Measurements from ENCODE around the gene MCM6. TPM values are rescaled to one million over a fixed set of nuclear protein-coding genes. Genes with fewer than 3 reads are reported as not detected.

The MCM6 gene
- total RNA-seq, 1 experiment from 2014 or later: 113 TPM

DNA sequence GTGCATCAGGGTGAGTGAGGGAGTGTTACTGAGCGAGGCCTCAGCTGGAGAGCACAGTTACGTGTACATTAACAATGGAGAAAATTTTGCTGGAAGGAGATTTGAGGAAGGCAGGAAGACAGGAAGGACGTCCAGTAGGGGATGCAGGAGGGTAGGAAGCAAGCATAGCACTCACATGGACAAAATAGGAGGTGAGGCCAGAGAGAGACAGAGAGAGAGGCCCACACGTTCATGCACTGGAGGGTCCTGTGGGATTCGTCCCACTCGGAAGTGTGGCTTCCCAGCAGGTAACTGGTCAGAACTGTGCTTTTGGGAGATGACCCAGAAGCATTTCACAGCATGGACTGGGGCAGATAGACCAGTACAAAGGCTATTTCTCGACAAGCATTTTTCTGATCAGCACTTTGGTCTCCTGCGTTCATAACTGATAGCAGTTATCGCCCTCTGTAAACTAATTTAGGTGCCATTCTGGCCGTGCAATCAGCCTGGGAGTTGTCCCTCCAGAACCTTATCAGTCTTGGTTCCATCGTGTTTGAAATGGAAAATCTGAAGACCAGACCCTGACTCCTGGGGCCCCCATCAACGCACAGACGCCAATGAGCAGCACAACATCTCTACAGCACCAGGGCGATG is 44.9 kb downstream of the MCM6 start:
- no peak overlapping the region for H2AK5ac ChIP-seq (ENCODE audit: insufficient read length, low read length)
- no peak overlapping the region for H3K56ac ChIP-seq (ENCODE audit: insufficient read length, low read depth, low read length)
- no peaks in the 10 kb centered on the region for H3K79me2 ChIP-seq (ENCODE audit: insufficient read depth, low read length)
- Mint-ChIP-seq H3K27me3 (ENCODE audit: low read depth) (no peaks in the 10 kb centered on the region; the same call in 1 of the 2 replicates), H3K9me3 (no peaks in the 10 kb centered on the region), H3K4me1 (no peaks in the 10 kb centered on the region), H3K4me3 (no peak overlapping the region), H3K27ac (peak overlapping the region in 1 of 3 experiments; percentile 2; a peak in 1 of 7 replicates), H3K36me3 (ENCODE audit: insufficient read depth in 1 of 3, low read depth in 3 of 3) (no peaks in the 10 kb centered on the region)
- H2BK5ac ChIP-seq (ENCODE audit: insufficient read length, low read length): no peak overlapping the region
- H2BK15ac ChIP-seq (ENCODE audit: low read depth, low read length): no peak overlapping the region
- no peak overlapping the region for H4K8ac ChIP-seq (replicated peaks; ENCODE audit: insufficient read length, low read depth, low read length)
- no CpG with 5 or more reads among the region's 14 CpGs for WGBS (ENCODE audit: extremely low coverage, insufficient read length, low lambda C conversion rate)
- H3K18ac ChIP-seq (ENCODE audit: insufficient read length, low read depth, low read length): no peak overlapping the region
- DNase-seq: no peak
- H2BK12ac ChIP-seq (ENCODE audit: insufficient read length, low read depth, low read length): no peak overlapping the region
- no peak overlapping the region for H3T11ph ChIP-seq (ENCODE audit: low read length)
- H4K20me1 ChIP-seq (ENCODE audit: control insufficient read depth, insufficient read depth, insufficient read length): no peaks in the 10 kb centered on the region
- H3K23ac ChIP-seq (ENCODE audit: insufficient read length, low read depth, low read length): no peak overlapping the region
- H3K9ac ChIP-seq (ENCODE audit: extremely low read depth, insufficient read length, low read length): no peak overlapping the region
- H3K27me3 ChIP-seq (ENCODE audit: insufficient read depth, low read length): no peaks in the 10 kb centered on the region
- no peak overlapping the region for H3K14ac ChIP-seq (ENCODE audit: insufficient read depth, low read length)
- H3K9me3 ChIP-seq (ENCODE audit: control insufficient read depth, low read depth, low read length): no peaks in the 10 kb centered on the region
- H4K5ac ChIP-seq (ENCODE audit: insufficient read length, low read depth, low read length): no peak overlapping the region
- no peaks in the 10 kb centered on the region for H3K4me1 ChIP-seq (ENCODE audit: insufficient read depth, low read length)
- no peak overlapping the region for H3K4ac ChIP-seq (ENCODE audit: low read depth, low read length)
- no peak overlapping the region for H3K4me2 ChIP-seq (ENCODE audit: insufficient read depth, insufficient read length, low read length)
- no peaks in the 10 kb centered on the region for H3K23me2 ChIP-seq (ENCODE audit: insufficient read length, low read depth, low read length, poor library complexity, severe bottlenecking)
- H2BK20ac ChIP-seq (ENCODE audit: low read depth, low read length, poor library complexity, severe bottlenecking): no peak overlapping the region
- TF ChIP-seq, protein P1, sequence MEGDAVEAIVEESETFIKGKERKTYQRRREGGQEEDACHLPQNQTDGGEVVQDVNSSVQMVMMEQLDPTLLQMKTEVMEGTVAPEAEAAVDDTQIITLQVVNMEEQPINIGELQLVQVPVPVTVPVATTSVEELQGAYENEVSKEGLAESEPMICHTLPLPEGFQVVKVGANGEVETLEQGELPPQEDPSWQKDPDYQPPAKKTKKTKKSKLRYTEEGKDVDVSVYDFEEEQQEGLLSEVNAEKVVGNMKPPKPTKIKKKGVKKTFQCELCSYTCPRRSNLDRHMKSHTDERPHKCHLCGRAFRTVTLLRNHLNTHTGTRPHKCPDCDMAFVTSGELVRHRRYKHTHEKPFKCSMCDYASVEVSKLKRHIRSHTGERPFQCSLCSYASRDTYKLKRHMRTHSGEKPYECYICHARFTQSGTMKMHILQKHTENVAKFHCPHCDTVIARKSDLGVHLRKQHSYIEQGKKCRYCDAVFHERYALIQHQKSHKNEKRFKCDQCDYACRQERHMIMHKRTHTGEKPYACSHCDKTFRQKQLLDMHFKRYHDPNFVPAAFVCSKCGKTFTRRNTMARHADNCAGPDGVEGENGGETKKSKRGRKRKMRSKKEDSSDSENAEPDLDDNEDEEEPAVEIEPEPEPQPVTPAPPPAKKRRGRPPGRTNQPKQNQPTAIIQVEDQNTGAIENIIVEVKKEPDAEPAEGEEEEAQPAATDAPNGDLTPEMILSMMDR (conservative IDR thresholded peaks at IDR 0.05): no peak
- no peak overlapping the region for H3K27ac ChIP-seq (ENCODE audit: insufficient read length, low read depth, low read length)
- H2BK120ac ChIP-seq (ENCODE audit: low read depth, low read length, poor library complexity, severe bottlenecking): no peak overlapping the region
- no peak overlapping the region for H4K91ac ChIP-seq (ENCODE audit: insufficient read length, low read depth, low read length)
- no peak overlapping the region for H2AFZ ChIP-seq (ENCODE audit: low read length)
- no peaks in the 10 kb centered on the region for H3K79me1 ChIP-seq (ENCODE audit: insufficient read depth, low read depth, low read length, poor library complexity, severe bottlenecking)

Measured in H9 (cell line).